Activated CD4-positive, CD25-positive, alpha-beta regulatory T cell (primary cell): Measurements from ENCODE around the gene RNU7-1.

Experiments used
- DNase-seq, 4 experiments: peaks; one replicate each; lab custom pipeline; 2025; lab: John Stamatoyannopoulos, UW

The RNU7-1 gene

DNA sequence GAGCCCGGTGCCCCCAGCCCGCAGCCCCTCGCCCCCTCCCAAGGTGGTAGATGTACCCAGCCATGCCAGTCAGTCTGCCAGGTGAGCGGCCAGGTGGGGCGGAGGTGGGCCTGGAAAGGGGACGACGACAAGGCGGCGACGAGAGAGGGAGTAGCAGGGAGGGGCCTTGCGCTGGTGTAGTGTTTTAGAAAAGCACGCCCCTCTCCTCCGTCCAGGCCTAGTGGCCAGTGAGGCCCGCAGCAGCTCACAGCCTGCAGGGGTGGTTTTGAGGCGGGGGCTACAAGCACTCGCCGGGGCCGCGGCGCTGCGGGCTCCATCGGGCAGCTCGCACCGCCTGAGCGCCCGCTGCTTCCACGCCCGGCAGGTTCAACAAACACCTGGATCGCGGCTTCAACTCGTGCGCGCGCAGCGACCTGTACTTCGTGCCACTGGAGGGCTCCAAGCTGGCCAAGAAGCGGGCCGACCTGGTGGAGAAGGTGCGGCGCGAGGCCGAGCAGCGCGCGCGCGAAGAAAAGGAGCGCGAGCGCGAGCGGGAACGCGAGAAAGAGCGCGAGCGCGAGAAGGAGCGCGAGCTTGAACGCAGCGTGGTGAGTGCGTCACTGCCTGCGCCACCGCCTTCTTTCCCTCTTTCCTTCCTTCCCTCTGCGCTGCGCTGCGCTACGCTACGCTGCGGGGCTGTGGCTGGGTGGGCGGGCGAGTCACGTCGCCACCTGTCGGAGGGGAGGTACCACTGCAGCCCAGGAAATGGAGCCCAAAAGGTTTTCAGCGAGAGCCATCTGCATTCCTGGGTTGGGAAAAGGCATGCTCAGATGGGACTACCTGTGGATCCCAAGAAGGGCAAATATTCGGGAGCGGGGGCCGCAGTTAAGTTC lies 5.9 kb upstream of the RNU7-1 start:
- DNase-seq, result peak; percentile 70 to 86 (median 82)

DNA sequence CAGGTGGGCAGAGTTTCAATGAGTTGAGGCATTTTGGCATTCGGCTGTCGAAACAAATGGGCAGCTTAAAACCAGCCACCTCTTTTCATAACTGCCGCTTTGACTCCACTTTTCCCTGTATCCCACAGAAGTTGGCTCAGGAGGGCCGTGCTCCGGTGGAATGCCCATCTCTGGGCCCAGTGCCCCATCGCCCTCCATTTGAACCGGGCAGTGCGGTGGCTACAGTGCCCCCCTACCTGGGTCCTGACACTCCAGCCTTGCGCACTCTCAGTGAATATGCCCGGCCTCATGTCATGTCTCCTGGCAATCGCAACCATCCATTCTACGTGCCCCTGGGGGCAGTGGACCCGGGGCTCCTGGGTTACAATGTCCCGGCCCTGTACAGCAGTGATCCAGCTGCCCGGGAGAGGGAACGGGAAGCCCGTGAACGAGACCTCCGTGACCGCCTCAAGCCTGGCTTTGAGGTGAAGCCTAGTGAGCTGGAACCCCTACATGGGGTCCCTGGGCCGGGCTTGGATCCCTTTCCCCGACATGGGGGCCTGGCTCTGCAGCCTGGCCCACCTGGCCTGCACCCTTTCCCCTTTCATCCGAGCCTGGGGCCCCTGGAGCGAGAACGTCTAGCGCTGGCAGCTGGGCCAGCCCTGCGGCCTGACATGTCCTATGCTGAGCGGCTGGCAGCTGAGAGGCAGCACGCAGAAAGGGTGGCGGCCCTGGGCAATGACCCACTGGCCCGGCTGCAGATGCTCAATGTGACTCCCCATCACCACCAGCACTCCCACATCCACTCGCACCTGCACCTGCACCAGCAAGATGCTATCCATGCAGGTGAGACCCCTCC lies 5.0 kb upstream of the RNU7-1 start:
- DNase-seq, result no peak

DNA sequence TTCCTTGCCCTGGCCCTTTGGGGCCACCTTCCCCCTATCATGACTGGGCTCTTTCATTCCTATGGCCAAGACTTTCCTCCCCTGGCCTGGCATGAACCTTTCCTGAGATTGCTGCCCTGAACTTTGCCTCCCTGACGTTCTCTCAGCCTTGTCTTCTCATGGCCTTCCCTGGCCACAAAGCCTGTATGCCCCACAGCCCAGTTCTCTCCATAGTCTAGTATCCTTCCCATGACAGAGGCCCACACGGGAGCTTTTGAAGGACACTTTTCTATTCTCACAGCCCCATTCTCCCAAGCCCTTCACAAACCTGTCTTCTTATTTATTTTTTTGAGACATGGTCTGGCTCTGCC lies 4.5 kb upstream of the RNU7-1 start:
- no peak for DNase-seq

DNA sequence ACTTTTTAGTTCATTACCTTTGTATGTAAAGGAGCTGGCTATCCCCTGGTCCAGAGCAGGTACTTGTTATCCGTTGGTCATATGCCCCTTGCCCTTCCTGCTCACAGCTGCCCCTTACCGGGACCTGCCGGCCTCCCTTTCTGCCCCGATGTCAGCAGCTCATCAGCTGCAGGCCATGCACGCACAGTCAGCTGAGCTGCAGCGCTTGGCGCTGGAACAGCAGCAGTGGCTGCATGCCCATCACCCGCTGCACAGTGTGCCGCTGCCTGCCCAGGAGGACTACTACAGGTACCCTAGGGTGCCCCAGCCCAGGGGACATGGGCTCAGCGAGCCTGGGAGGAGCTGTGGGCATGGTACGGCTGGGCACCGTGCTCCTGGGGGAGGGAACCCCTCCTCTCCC lies 2.3 kb upstream of the RNU7-1 start:
- no peak for DNase-seq

DNA sequence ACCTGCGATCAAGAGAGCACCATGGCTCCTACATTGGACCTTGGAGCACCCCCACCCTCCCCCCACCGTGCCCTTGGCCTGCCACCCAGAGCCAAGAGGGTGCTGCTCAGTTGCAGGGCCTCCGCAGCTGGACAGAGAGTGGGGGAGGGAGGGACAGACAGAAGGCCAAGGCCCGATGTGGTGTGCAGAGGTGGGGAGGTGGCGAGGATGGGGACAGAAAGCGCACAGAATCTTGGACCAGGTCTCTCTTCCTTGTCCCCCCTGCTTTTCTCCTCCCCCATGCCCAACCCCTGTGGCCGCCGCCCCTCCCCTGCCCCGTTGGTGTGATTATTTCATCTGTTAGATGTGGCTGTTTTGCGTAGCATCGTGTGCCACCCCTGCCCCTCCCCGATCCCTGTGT lies 1.8 kb upstream of the RNU7-1 start:
- no peak for DNase-seq

DNA sequence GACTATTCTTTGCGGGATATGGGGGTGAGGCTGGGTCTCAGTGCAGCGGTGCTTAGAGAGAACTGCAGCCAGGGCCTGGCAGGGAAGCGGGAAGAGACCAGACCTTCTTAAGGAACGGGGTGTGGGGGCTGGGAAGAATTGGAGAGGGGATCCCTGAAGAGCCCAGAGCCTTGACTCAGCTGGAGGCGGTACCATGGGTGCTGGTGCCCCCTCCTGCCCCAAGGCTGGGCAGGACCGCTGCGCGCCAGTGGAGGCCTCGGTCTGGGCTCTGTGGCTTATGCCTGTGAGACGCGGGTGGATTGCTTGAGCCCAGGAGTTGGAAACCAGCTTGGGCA lies 1.3 kb upstream of the RNU7-1 start:
- DNase-seq, result no peak

DNA sequence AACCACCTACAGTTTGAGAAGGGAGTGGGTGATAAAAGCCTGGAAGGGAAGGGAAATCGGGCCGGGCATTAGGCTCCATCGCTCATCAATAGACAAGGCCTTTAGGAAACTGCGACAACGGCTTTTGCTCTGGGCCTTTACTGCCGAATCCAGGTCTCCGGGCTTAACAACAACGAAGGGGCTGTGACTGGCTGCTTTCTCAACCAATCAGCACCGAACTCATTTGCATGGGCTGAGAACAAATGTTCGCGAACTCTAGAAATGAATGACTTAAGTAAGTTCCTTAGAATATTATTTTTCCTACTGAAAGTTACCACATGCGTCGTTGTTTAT lies 261 bp upstream of the RNU7-1 start:
- peak; percentile 33 to 61 (median 52) for DNase-seq

DNA sequence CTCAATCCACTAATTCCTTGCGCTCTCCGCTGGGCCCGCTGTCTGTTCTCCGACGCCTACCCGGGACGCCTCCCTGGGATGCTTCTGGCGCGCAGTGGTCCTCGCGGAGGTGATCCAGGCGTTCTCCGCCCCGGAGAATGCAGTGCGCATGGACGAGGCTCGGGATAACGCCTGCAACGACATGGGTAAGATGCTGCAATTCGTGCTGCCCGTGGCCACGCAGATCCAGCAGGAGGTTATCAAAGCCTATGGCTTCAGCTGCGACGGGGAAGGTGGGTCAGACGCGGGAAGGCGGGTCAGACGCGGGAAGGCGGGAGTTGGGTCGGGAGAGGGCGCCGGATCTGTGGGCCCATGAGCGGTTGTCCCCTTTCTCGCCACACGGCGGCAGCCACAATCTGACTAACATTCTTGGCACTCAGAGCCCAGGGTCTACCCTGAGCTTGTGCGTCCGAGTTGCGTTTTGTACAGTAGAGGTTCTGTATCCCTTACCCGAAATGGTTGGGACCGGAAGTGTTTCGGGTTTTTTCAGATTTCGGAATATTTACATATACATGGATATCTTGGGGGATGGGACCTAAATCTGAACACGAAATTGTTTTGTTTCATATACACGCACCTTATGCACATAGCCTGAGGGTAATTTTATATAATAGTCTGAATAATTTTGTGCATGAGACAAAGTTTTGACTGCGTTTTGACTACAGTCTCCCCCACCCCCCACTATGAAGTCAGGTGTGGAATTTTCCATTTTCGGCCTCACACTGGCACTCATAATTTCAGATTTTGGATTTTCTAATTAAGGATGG lies 968 bp downstream of the RNU7-1 start:
- peak; percentile 69 to 78 (median 74) for DNase-seq

DNA sequence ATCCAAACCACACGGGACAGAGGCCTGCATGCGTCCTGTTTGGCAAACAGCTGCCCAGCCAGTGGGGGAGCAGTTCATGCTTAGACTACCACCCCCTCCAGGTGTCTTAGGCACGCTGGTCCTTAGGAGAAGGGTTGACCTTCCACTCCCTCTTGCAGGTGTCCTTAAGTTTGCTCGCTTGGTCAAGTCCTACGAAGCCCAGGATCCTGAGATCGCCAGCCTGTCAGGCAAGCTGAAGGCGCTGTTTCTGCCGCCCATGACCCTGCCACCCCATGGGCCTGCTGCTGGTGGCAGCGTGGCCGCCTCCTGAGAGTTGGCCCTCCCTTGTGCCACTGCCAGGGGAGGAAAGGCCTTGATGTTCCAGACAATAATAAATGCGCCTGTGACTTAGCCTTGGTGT lies 2.0 kb downstream of the RNU7-1 start:
- no peak for DNase-seq

DNA sequence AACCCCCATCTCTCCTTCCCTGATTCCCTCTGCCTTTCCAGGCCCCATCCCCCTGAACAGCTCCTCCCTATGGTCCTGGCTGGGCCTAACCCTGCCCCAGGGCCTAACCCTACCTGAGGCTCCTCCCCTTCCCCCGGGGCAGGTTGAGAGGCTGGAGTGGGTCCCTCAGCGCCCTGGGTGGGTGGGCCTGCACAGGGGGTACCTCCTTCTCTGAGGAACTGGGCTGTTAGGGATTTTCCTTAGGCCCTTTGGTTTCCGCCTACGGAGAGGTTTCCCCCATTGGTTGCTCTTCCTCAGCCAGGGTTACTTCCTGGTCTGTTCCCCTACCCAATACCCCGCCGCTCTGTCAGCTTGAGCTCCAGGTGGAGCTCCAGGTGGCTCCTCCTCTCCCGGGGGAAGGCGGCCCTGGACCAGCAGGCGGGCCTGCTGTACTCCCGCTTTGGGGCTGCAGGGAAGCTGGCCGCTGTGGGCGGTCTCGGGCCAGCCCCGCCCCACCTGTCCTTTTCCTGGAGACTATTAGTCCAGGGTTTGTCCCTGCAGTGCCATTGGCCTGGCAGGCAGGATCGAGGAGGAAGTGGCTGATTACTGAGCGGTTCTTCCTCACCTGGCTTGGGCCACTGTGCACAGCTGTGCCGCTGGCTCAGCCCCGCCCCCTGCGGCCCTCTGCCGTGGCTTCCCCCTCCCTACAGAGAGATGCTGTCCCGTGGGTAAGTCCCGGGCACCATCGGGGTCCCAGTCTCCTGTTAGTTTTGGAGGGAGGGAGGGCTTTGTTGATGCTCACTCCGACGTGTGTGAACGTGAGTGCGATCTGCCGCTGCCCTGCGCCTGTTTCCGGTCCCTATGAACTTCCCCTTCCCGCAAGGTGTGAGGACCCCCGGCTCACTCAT lies 2.7 kb downstream of the RNU7-1 start:
- DNase-seq, result peak in 2 of 4 experiments; percentile 31

DNA sequence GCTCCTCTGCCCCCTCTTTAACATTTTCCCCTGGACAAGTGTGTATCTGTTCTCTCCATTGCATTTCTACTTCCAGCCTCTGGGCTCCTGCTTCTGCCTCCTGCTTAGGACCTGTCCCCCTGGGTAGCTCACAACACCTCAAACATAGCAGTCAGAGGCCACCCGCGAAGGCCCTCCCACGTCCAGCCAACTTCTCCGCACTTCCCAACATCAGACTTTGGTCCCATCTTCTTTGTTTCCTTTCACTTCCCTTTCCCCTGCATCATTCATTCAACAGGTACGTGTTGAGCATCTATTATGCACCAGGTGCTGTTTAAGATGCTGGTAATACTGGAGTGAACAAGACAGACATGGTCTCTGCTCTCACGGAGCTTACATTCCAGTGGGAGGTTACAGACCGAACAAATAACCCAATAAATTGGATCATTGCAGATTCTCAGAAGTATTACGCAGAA lies 3.3 kb downstream of the RNU7-1 start:
- DNase-seq, result no peak

DNA sequence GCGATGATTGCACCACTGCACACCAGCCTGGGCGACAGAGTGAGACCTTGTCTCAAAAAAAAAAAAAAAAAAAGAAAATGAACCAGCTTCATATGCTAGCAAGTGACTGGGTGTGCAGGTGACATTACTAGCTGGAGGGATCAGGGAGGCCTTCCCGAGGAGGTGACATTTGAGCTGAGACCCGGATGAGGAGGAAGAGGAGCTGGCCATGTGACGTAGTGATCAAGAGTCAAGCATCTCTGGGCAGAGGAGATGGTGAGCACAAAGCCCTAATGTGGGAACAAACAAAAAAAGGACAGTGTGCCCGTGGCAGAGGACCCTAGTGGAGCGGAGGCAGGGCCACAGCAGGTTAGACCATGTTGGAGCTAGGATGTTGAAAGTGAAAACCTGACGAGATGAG lies 4.0 kb downstream of the RNU7-1 start:
- DNase-seq, result no peak

DNA sequence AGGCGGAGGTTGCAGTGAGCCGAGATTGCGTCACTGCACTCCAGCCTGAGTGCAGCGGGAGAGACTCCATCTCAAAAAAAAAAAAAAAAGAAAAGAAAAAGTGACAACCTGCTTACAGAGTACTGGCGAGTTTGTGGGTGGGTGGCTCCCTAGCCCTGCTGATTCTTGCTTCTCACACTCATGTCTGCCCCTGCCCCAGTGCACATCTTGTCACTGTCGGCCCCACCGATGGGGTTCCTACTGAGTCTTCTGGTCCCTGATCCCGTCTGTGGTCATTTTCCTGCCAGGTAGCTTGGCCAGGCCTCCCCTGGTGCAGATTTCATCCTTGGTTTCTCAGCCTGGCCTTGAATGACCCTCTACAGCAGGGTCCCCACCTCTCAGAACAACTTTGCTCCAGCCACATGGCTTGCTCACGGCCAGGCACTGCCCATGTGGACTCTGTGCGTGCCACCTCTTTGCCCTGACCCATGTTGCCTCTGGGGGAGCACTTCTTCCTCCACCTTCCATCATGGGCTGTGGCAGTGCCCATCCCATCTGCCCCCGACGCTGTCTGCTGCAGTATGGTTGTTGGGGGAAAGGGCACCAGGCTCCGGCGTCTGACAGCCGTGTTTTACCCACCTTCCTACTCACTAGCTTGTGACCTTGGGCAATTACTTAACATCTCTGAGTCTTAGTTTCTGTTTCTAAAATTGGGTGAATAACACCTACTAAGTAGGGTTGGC lies 5.4 kb downstream of the RNU7-1 start:
- DNase-seq, result no peak

DNA sequence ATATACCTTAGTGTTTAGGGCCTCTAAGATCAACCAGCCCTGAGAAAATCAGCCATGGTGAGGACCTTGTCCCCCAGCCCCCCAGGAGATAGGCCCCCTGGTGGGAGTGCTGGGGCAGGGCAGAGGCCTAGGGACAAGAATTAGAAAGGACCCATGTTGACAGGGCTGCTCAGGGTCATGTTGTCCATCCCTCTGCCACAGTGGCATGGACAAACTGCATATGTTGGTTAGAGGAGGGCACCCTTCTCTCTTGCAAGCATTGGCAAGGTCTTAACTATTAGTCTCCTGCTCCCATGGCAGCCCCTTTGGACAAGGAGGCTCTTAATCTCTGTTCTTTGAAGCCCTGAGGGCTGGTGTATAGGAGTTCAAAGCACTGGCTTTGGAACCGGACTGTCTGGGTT lies 6.8 kb downstream of the RNU7-1 start:
- peak in 1 of 4 experiments; percentile 19 for DNase-seq

DNA sequence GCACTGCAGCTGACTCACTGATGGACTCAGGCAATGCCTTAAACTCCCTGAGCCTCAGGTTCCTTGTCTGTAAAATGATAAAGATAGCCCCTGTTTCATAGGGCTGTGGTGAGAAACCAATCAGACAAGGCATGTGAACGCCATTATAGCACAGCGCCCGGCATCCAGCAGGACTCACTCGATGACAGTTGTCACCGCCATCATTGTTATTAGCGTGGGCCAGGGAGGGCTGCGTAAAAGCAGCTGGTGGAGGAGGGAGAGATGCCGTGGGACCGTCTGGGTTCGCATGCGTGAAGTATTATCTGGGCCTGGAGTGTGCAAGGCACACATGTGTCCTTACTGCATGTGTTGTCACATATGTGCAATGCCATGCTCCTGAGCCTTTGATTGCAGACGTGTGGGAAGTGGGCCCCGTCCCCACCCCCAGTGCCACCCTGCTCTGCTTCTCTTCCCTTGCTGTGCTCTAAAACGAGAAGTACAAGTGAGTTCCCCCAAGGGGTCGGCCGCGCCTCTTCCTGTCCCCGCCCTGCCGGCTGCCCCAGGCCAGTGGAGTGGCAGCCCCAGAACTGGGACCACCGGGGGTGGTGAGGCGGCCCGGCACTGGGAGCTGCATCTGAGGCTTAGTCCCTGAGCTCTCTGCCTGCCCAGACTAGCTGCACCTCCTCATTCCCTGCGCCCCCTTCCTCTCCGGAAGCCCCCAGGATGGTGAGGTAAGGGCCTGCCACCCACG lies 7.4 kb downstream of the RNU7-1 start, which contains the start of gene PTPN6:
TSS of gene PTPN6 (plus strand) at position 546 of the 730 bp plus-strand sequence. CDS start at position 703, 157 bp downstream.
- peak in 2 of 4 experiments; percentile 47 for DNase-seq

DNA sequence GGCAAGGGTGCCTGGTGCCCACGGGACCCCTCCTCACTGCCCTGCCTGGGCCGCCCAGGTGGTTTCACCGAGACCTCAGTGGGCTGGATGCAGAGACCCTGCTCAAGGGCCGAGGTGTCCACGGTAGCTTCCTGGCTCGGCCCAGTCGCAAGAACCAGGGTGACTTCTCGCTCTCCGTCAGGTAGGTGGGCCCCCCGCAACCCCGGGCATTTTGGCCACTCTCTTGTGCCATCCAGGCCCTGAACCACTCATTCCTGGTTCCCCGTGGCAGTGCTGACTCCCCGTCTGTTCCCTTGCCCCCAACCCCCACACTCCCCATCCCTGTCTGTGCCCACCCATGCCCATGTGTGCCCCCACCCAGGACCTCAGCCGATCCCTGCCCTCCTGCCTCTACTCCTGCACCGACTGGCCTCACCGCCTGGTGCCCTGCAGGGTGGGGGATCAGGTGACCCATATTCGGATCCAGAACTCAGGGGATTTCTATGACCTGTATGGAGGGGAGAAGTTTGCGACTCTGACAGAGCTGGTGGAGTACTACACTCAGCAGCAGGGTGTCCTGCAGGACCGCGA lies 8.0 kb downstream of the RNU7-1 start:
- no peak for DNase-seq

DNA sequence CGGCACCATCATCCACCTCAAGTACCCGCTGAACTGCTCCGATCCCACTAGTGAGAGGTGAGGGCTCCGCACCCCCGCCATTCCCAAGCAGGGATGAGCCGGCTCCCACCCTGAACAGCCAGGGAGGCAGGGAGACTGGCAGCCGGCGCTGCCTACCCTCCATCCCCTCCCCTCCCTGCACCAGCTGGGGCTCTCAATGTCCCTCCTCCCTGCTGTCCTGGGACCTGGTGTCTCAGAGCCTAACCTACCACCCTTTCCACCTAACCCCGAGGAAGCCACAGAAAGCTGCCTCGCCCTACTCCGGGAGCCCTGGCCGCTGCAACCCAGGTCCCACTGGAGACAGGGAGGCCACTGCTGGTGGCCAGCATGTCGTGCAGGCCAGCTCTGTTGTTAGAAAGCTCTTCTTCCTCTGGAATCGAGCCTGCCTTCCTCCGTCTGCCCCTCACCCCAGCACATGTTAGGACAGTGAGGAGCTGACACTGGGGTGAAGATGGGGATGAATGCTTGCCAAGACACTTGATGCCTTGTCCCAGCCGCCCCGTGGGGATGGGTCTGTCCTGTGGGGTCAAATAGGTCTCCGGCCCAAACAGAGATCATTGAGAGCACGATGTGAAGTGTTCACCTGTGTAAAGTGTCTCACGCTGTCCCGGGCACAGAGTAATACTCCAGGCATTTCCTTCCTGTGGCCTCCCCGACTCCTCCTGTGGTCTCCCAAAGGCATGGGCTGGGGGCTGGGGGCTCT lies 8.7 kb downstream of the RNU7-1 start:
- DNase-seq, result no peak

DNA sequence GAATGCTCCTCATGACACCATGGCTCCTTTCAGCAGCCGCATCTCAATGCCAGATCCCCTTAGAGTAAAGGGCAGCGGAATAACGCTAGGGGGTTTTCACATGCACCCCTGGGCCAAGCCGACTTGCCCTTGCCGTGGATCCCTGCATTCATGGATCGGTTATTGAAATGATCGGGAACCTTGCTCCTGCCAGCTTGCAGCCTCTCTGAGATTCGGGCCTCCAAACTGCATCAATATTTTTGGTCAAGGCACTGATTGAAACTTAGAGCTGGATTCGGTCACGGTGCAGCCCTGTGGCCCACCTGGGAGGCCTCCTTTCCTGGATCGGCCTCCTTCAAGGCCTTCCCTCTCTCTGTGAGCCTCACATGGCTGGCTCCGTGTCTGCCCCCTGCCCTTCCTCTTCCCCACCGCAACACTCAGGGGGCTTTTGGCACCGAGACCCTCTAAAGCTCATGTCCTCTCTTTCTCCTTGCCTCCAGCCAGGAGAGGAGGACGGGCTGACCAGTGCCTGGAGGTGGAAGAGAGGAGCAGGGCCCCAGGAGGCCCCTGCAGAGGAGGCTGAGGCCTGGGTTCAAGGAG lies 9.3 kb downstream of the RNU7-1 start:
- no peak for DNase-seq
